GM13977 (cell line): ENCODE measurements around the gene VPS41.

Experiments used
- DNase-seq: peaks from one replicate; pipeline ENCODE4 v3.0.0; 2012; ENCODE audit warnings: low spot score
- CTCF ChIP-seq: IDR thresholded peaks from 2 replicates; pipeline ENCODE4 v1.5.1; 2012; ENCODE audit warnings: mild to moderate bottlenecking, control low read depth; ENCODE audit not compliant: insufficient read depth; ENCODE audit errors: extremely low read depth, missing control alignments
- in situ Hi-C: fragments of 300-500 bp; cut with MboI; formaldehyde crosslinking; loops from one replicate; pipeline ENCODE4 v1.12.0; 2022; ENCODE audit warnings: low sequenced_read_pairs, low pct_unique_long_range_greater_than_20kb, mixed read lengths, inconsistent platforms; ENCODE audit not compliant: unreplicated experiment

Gene VPS41

GRCh38 chr7:38674513-38674912 is 234.5 kb downstream of the VPS41 start:
- no peak for TF ChIP-seq CTCF
- no peak for DNase-seq
- in situ Hi-C loops: no loop called here

DNA sequence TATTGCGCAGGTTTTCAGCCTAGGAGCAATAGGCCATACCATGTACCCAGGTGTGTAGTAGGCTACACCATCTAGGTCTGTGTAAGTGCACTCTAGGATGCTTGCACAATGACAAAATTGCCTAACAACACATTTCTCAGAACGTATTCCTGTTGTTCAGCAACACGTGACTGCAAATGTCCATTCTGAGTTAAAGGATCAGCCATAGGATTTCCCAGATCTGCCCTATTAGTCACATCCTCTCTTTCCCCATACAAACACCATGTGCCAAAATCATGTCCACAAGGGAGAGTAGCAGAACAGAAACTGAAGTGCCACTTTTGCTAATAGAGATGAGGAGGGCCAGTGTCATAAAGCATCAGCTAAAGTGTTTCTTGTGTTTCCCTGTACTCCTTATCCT is 235.2 kb downstream of the VPS41 start:
- no peak for DNase-seq
- in situ Hi-C loops: no loop called here
- no peak for TF ChIP-seq CTCF
